Measurements from ENCODE around the gene PAFAH2. TPM values are rescaled to one million over a fixed set of nuclear protein-coding genes. Genes with fewer than 3 reads are reported as not detected.

The PAFAH2 gene
- total RNA-seq, 2 donors from 2014 or later, result 4.3 to 5.5 TPM

DNA sequence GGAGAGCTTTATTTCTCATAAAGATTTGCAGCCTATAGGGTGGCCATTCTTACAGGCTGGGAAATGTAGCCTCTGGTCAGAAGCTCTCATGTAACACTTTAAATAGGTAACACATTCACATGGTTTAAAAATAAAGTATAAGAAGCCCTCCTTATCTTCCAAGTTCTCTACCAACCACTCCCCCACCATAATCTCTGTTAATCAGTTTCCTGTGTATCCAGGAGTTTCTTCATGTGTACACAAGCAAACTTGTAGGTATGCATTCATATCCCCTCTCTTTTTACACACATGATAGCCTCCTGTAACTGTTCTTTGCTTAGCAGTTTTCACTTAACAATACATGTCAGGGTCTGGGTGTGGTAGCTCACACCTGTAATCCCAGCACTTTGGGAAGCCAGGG, 86.7 kb downstream of the PAFAH2 start:
- Histone ChIP-seq H3K36me3 (no peaks in the 10 kb centered on the region), H3K9me3 (no peaks in the 10 kb centered on the region), H3K4me1 (peaks cover 0 to 12% of the 10 kb centered on the region in 2 donors), H3K4me3 (no peak overlapping the region), H3K27ac (no peak overlapping the region), H3K27me3 (no peaks in the 10 kb centered on the region)
- no peak for DNase-seq (ENCODE audit: low spot score)
- TF ChIP-seq, protein P1, sequence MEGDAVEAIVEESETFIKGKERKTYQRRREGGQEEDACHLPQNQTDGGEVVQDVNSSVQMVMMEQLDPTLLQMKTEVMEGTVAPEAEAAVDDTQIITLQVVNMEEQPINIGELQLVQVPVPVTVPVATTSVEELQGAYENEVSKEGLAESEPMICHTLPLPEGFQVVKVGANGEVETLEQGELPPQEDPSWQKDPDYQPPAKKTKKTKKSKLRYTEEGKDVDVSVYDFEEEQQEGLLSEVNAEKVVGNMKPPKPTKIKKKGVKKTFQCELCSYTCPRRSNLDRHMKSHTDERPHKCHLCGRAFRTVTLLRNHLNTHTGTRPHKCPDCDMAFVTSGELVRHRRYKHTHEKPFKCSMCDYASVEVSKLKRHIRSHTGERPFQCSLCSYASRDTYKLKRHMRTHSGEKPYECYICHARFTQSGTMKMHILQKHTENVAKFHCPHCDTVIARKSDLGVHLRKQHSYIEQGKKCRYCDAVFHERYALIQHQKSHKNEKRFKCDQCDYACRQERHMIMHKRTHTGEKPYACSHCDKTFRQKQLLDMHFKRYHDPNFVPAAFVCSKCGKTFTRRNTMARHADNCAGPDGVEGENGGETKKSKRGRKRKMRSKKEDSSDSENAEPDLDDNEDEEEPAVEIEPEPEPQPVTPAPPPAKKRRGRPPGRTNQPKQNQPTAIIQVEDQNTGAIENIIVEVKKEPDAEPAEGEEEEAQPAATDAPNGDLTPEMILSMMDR (IDR thresholded peaks at IDR 0.05), result no peak

Other genes with a start within 250 kb of the PAFAH2 start
- gene SELENON, start 197.9 kb downstream of the PAFAH2 start, total RNA-seq, result 10 to 100 TPM; 31.7 to 34.2 TPM
- 100 to 1,000 TPM; 154 to 303 TPM for gene MTFR1L, start 178.1 kb downstream of the PAFAH2 start, total RNA-seq
- gene AUNIP, start 138.6 kb downstream of the PAFAH2 start, total RNA-seq, result not detected
- 1 to 10 TPM in 1 of 2 donors, under 1 TPM in 1; 0.85 to 2.9 TPM for gene PAQR7, start 122.4 kb downstream of the PAFAH2 start, total RNA-seq
- gene STMN1, start 91.6 kb downstream of the PAFAH2 start, total RNA-seq, result 10 to 100 TPM; 13.4 to 21.0 TPM
- 1 to 10 TPM in 1 of 2 donors, under 1 TPM in 1; 0.79 to 1.4 TPM for gene EXTL1, start 23.7 kb upstream of the PAFAH2 start, total RNA-seq
- under 1 TPM; 0.22 to 0.63 TPM for gene SLC30A2, start 48.1 kb upstream of the PAFAH2 start, total RNA-seq
- gene TRIM63, start 69.6 kb upstream of the PAFAH2 start, total RNA-seq, result 100 to 1,000 TPM; 118 to 151 TPM
- gene PDIK1L, start 113.8 kb upstream of the PAFAH2 start, total RNA-seq, result 1 to 10 TPM; 3.0 to 3.4 TPM
- 1 to 10 TPM; 3.8 to 4.3 TPM for gene FAM110D, start 161.0 kb upstream of the PAFAH2 start, total RNA-seq
- not detected for gene C1orf232, start 170.9 kb upstream of the PAFAH2 start, total RNA-seq
- 10 to 100 TPM; 12.8 to 30.5 TPM for gene ZNF593, start 171.8 kb upstream of the PAFAH2 start, total RNA-seq
- not detected for gene ZNF593OS, start 173.8 kb upstream of the PAFAH2 start, total RNA-seq
- gene CNKSR1, start 179.4 kb upstream of the PAFAH2 start, total RNA-seq, result 1 to 10 TPM in 1 of 2 donors, under 1 TPM in 1; 0.52 to 1.3 TPM
- gene CATSPER4, start 192.5 kb upstream of the PAFAH2 start, total RNA-seq, result not detected
- 100 to 1,000 TPM in 1 of 2 donors, 10 to 100 TPM in 1; 31.2 to 104 TPM for gene CEP85, start 236.1 kb upstream of the PAFAH2 start, total RNA-seq